Measurements from ENCODE around the gene NECAB3. TPM values are rescaled to one million over a fixed set of nuclear protein-coding genes. Genes with fewer than 3 reads are reported as not detected.

The NECAB3 gene
- total RNA-seq, 1 donor from 2014 or later = 24.1 TPM

Other genes with a start within 250 kb of the NECAB3 start
- gene SNTA1, start 230.7 kb downstream of the NECAB3 start, total RNA-seq = 47.1 TPM
- 26.0 TPM for gene CBFA2T2, start 184.3 kb downstream of the NECAB3 start, total RNA-seq
- gene C20orf144, start 12.1 kb downstream of the NECAB3 start, total RNA-seq = not detected
- 0.71 TPM for gene ACTL10, start 7.5 kb downstream of the NECAB3 start, total RNA-seq
- 1.4 TPM for gene E2F1, start 12.0 kb upstream of the NECAB3 start, total RNA-seq
- gene PXMP4, start 45.9 kb upstream of the NECAB3 start, total RNA-seq = 9.3 TPM
- gene ZNF341, start 57.6 kb upstream of the NECAB3 start, total RNA-seq = 4.7 TPM
- gene CHMP4B, start 136.9 kb upstream of the NECAB3 start, total RNA-seq = 72.8 TPM